OCI-LY7 (cell line): Measurements from ENCODE around the gene RBM19.

Experiments used
- EZH2phosphoT487 ChIP-seq: fragments of 200-600 bp; sonication (generic); IDR thresholded peaks from 2 replicates; pipeline ENCODE4 v1.6.1; 2018; ENCODE audit warnings: low read depth, borderline replicate concordance, mild to moderate bottlenecking, mixed run types, antibody characterized with exemption, low read length, moderate library complexity, mixed read lengths
- TF ChIP-seq, protein P1 (sequence below): fragments of 200-600 bp; sonication (generic); conservative IDR thresholded peaks from 2 replicates; pipeline ENCODE4 v1.5.1; 2014; ENCODE audit warnings: mild to moderate bottlenecking, antibody characterized with exemption, low read length, moderate library complexity, mixed read lengths

- TF ChIP-seq, protein P1, sequence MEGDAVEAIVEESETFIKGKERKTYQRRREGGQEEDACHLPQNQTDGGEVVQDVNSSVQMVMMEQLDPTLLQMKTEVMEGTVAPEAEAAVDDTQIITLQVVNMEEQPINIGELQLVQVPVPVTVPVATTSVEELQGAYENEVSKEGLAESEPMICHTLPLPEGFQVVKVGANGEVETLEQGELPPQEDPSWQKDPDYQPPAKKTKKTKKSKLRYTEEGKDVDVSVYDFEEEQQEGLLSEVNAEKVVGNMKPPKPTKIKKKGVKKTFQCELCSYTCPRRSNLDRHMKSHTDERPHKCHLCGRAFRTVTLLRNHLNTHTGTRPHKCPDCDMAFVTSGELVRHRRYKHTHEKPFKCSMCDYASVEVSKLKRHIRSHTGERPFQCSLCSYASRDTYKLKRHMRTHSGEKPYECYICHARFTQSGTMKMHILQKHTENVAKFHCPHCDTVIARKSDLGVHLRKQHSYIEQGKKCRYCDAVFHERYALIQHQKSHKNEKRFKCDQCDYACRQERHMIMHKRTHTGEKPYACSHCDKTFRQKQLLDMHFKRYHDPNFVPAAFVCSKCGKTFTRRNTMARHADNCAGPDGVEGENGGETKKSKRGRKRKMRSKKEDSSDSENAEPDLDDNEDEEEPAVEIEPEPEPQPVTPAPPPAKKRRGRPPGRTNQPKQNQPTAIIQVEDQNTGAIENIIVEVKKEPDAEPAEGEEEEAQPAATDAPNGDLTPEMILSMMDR, result no peak
- no peak for TF ChIP-seq EZH2phosphoT487
Measured at GRCh38 chr12:113823816-113824215, 142.3 kb downstream of the RBM19 start.
